ENCODE data around the gene NFYA. TPM values are rescaled to one million over a fixed set of nuclear protein-coding genes. Genes with fewer than 3 reads are reported as not detected.
"Not testable (repeated sequence)": the region's sequence is repeated elsewhere in the genome, so short reads cannot be mapped to it uniquely, and the experiment has no call there.

The NFYA gene
- polyA plus RNA-seq, 1 donor = 26.7 TPM

GRCh38 chr6:41073968-41074691 lies 1.4 kb downstream of the NFYA start:
- DNase-seq = peak; percentile 23

- DNase-seq = no peak
These were observed 2.1 kb downstream of the NFYA start for GRCh38 chr6:41074692-41075436.

- no peak for DNase-seq
These were observed 3.2 kb downstream of the NFYA start for GRCh38 chr6:41075651-41076626.

- DNase-seq = no peak
These were observed 4.8 kb downstream of the NFYA start for GRCh38 chr6:41077536-41077935.

- DNase-seq = no peak
These were observed 5.3 kb downstream of the NFYA start for GRCh38 chr6:41078101-41078500.

- DNase-seq = no peak
These were observed 6.3 kb downstream of the NFYA start for GRCh38 chr6:41079080-41079479.

- no peak for DNase-seq
These were observed 7.8 kb downstream of the NFYA start for GRCh38 chr6:41080621-41081020.

GRCh38 chr6:41083072-41083471 lies 10.3 kb downstream of the NFYA start:
- no peak for DNase-seq

GRCh38 chr6:41085182-41085581 lies 12.4 kb downstream of the NFYA start:
- no peak for DNase-seq

- DNase-seq = no peak
These were observed 15.7 kb downstream of the NFYA start for GRCh38 chr6:41088451-41088850.

- DNase-seq = no peak
These were observed 18.3 kb downstream of the NFYA start for GRCh38 chr6:41090841-41091761.

GRCh38 chr6:41092421-41093140 lies 19.8 kb downstream of the NFYA start:
- no peak for DNase-seq

- no peak for DNase-seq
These were observed 21.0 kb downstream of the NFYA start for GRCh38 chr6:41093729-41094128.

- no peak for DNase-seq
These were observed 24.8 kb downstream of the NFYA start for GRCh38 chr6:41097467-41098090.

- DNase-seq = no peak
These were observed 25.6 kb downstream of the NFYA start for GRCh38 chr6:41098366-41098765.

GRCh38 chr6:41100871-41101287 lies 28.1 kb downstream of the NFYA start:
- DNase-seq = no peak

GRCh38 chr6:41103847-41104246 lies 31.1 kb downstream of the NFYA start:
- no peak for DNase-seq

GRCh38 chr6:41111017-41111416 lies 38.2 kb downstream of the NFYA start:
- DNase-seq = no peak

- not testable (repeated sequence) for DNase-seq
These were observed 42.3 kb downstream of the NFYA start for GRCh38 chr6:41115027-41115426.

- DNase-seq = no peak
These were observed 46.7 kb downstream of the NFYA start for GRCh38 chr6:41119508-41119907.

GRCh38 chr6:41120058-41120457 lies 47.3 kb downstream of the NFYA start:
- no peak for DNase-seq

Data from hindlimb muscle (tissue), 1 donor.